Prostate gland (tissue), 2 donors: ENCODE measurements around the gene NEURL1.

Source experiments
- POLR2A ChIP-seq: fragments of 450-650 bp; IDR thresholded peaks from one replicate; pipeline ENCODE4 v1.6.1; 2016; ENCODE audit warnings: antibody characterized with exemption, mild to moderate bottlenecking
- POLR2AphosphoS5 ChIP-seq: sonication (generic); formaldehyde crosslinking; IDR thresholded peaks from one replicate; pipeline ENCODE4 v1.6.1; 2017; ENCODE audit warnings: antibody characterized with exemption
- TF ChIP-seq, protein P1 (sequence below), 4 experiments: fragments of 200-600 bp in 2 of 4; fragments of 450-650 bp in 2 of 4; sonication (generic) in 2 of 4; IDR thresholded peaks; 1 replicate in 3 of 4; 2 replicates in 1 of 4; pipeline ENCODE4 v1.5.1; 2016 to 2019; ENCODE audit warnings: antibody characterized with exemption in 4 of 4, mild to moderate bottlenecking in 2 of 4, moderate library complexity in 2 of 4

DNA sequence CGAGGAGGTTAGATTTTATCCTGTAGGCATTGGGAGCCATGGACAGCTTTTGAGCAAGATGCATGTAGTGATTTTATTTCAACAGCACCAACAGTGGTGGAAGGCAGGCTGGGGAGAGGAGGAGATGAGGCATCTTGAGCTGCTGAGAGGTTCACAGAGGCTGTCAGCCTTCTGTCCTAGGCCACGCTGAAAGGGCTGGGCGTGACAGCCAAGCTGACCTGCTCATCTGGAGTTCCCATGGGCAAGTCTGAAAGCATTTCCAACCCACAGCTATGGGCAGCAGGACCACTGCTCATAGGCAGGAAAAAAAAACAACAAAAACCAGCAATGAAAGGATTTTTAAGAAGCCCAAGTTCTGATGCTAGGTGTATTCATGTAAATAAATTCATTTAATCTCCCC, 7.7 kb downstream of the NEURL1 start:
- TF ChIP-seq, protein P1, sequence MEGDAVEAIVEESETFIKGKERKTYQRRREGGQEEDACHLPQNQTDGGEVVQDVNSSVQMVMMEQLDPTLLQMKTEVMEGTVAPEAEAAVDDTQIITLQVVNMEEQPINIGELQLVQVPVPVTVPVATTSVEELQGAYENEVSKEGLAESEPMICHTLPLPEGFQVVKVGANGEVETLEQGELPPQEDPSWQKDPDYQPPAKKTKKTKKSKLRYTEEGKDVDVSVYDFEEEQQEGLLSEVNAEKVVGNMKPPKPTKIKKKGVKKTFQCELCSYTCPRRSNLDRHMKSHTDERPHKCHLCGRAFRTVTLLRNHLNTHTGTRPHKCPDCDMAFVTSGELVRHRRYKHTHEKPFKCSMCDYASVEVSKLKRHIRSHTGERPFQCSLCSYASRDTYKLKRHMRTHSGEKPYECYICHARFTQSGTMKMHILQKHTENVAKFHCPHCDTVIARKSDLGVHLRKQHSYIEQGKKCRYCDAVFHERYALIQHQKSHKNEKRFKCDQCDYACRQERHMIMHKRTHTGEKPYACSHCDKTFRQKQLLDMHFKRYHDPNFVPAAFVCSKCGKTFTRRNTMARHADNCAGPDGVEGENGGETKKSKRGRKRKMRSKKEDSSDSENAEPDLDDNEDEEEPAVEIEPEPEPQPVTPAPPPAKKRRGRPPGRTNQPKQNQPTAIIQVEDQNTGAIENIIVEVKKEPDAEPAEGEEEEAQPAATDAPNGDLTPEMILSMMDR (IDR thresholded peaks at IDR 0.05), result no peak
- no peak for TF ChIP-seq POLR2A
- no peak for TF ChIP-seq POLR2AphosphoS5
